ENCODE data around the gene SPATA16.
"Not testable (repeated sequence)": the region's sequence is repeated elsewhere in the genome, so short reads cannot be mapped to it uniquely, and the experiment has no call there.

The SPATA16 gene

GRCh38 chr3:173140986-173141385, at the start of gene SPATA16:
SPATA16 (minus strand) TSS chr3:173141235; CDS start chr3:173117731, 23,504 bp downstream.
- no peak within 1 kb of the TSS for H3K27ac ChIP-seq (ENCODE audit: low read depth, low read length)
- H3K9me3 ChIP-seq (ENCODE audit: control insufficient read depth in 1 of 2, low read length in 2 of 2): no peaks in the 10 kb centered on the region
- no peaks in the 10 kb centered on the region for H3K4me1 ChIP-seq (ENCODE audit: control insufficient read depth in 1 of 2, insufficient read depth in 2 of 2, low read length in 2 of 2)
- no peak within 1 kb of the TSS for H3K9ac ChIP-seq (ENCODE audit: low read depth in 1 of 2, low read length in 2 of 2)
- no peaks in the 10 kb centered on the region for H3K36me3 ChIP-seq (ENCODE audit: control insufficient read depth in 1 of 2, insufficient read depth in 2 of 2, low read length in 2 of 2)
- no peak within 1 kb of the TSS for H3K4me3 ChIP-seq (ENCODE audit: low read depth in 1 of 2, low read length in 2 of 2)
- no peaks in the 10 kb centered on the region for H3K27me3 ChIP-seq (ENCODE audit: control insufficient read depth in 1 of 2, insufficient read depth in 2 of 2, low read length in 2 of 2)

- not testable (repeated sequence) for H3K9ac ChIP-seq (ENCODE audit: low read depth in 1 of 2, low read length in 2 of 2); H3K4me3 ChIP-seq (ENCODE audit: low read depth in 1 of 2, low read length in 2 of 2); H3K36me3 ChIP-seq (ENCODE audit: control insufficient read depth in 1 of 2, insufficient read depth in 2 of 2, low read length in 2 of 2); H3K9me3 ChIP-seq (ENCODE audit: control insufficient read depth in 1 of 2, low read length in 2 of 2); H3K27ac ChIP-seq (ENCODE audit: low read depth, low read length); H3K27me3 ChIP-seq (ENCODE audit: control insufficient read depth in 1 of 2, insufficient read depth in 2 of 2, low read length in 2 of 2); H3K4me1 ChIP-seq (ENCODE audit: control insufficient read depth in 1 of 2, insufficient read depth in 2 of 2, low read length in 2 of 2)
Observed at GRCh38 chr3:173183022-173183421, 42.0 kb upstream of the SPATA16 start.

GRCh38 chr3:173173652-173174051, 32.6 kb upstream of the SPATA16 start:
- H3K27me3 ChIP-seq (ENCODE audit: control insufficient read depth in 1 of 2, insufficient read depth in 2 of 2, low read length in 2 of 2): no peaks in the 10 kb centered on the region
- no peaks in the 10 kb centered on the region for H3K36me3 ChIP-seq (ENCODE audit: control insufficient read depth in 1 of 2, insufficient read depth in 2 of 2, low read length in 2 of 2)
- H3K4me3 ChIP-seq (ENCODE audit: low read depth in 1 of 2, low read length in 2 of 2): no peak overlapping the region
- no peak overlapping the region for H3K27ac ChIP-seq (ENCODE audit: low read depth, low read length)
- H3K4me1 ChIP-seq (ENCODE audit: control insufficient read depth in 1 of 2, insufficient read depth in 2 of 2, low read length in 2 of 2): no peaks in the 10 kb centered on the region
- no peak overlapping the region for H3K9ac ChIP-seq (ENCODE audit: low read depth in 1 of 2, low read length in 2 of 2)
- H3K9me3 ChIP-seq (ENCODE audit: control insufficient read depth in 1 of 2, low read length in 2 of 2): no peaks in the 10 kb centered on the region

GRCh38 chr3:173159139-173159538, 18.1 kb upstream of the SPATA16 start:
- H3K9me3 ChIP-seq (ENCODE audit: control insufficient read depth in 1 of 2, low read length in 2 of 2); H3K4me1 ChIP-seq (ENCODE audit: control insufficient read depth in 1 of 2, insufficient read depth in 2 of 2, low read length in 2 of 2); H3K27ac ChIP-seq (ENCODE audit: low read depth, low read length); H3K4me3 ChIP-seq (ENCODE audit: low read depth in 1 of 2, low read length in 2 of 2); H3K36me3 ChIP-seq (ENCODE audit: control insufficient read depth in 1 of 2, insufficient read depth in 2 of 2, low read length in 2 of 2); H3K27me3 ChIP-seq (ENCODE audit: control insufficient read depth in 1 of 2, insufficient read depth in 2 of 2, low read length in 2 of 2); H3K9ac ChIP-seq (ENCODE audit: low read depth in 1 of 2, low read length in 2 of 2): not testable (repeated sequence)

- not testable (repeated sequence) for H3K36me3 ChIP-seq (ENCODE audit: control insufficient read depth in 1 of 2, insufficient read depth in 2 of 2, low read length in 2 of 2); H3K4me3 ChIP-seq (ENCODE audit: low read depth in 1 of 2, low read length in 2 of 2); H3K4me1 ChIP-seq (ENCODE audit: control insufficient read depth in 1 of 2, insufficient read depth in 2 of 2, low read length in 2 of 2); H3K27me3 ChIP-seq (ENCODE audit: control insufficient read depth in 1 of 2, insufficient read depth in 2 of 2, low read length in 2 of 2); H3K9ac ChIP-seq (ENCODE audit: low read depth in 1 of 2, low read length in 2 of 2); H3K27ac ChIP-seq (ENCODE audit: low read depth, low read length); H3K9me3 ChIP-seq (ENCODE audit: control insufficient read depth in 1 of 2, low read length in 2 of 2)
Observed at GRCh38 chr3:173156533-173156932, 15.5 kb upstream of the SPATA16 start.

- Histone ChIP-seq H3K9me3 (ENCODE audit: control insufficient read depth in 1 of 2, low read length in 2 of 2) (no peaks in the 10 kb centered on the region), H3K4me1 (ENCODE audit: control insufficient read depth in 1 of 2, insufficient read depth in 2 of 2, low read length in 2 of 2) (no peaks in the 10 kb centered on the region), H3K4me3 (ENCODE audit: low read depth in 1 of 2, low read length in 2 of 2) (no peak overlapping the region), H3K27me3 (ENCODE audit: control insufficient read depth in 1 of 2, insufficient read depth in 2 of 2, low read length in 2 of 2) (no peaks in the 10 kb centered on the region), H3K9ac (ENCODE audit: low read depth in 1 of 2, low read length in 2 of 2) (no peak overlapping the region), H3K27ac (ENCODE audit: low read depth, low read length) (no peak overlapping the region), H3K36me3 (ENCODE audit: control insufficient read depth in 1 of 2, insufficient read depth in 2 of 2, low read length in 2 of 2) (no peaks in the 10 kb centered on the region)
Observed at GRCh38 chr3:173153631-173154030, 12.6 kb upstream of the SPATA16 start.

- H3K9me3 ChIP-seq (ENCODE audit: control insufficient read depth in 1 of 2, low read length in 2 of 2): no peaks in the 10 kb centered on the region
- H3K4me3 ChIP-seq (ENCODE audit: low read depth in 1 of 2, low read length in 2 of 2): no peak overlapping the region
- H3K36me3 ChIP-seq (ENCODE audit: control insufficient read depth in 1 of 2, insufficient read depth in 2 of 2, low read length in 2 of 2): no peaks in the 10 kb centered on the region
- no peak overlapping the region for H3K27ac ChIP-seq (ENCODE audit: low read depth, low read length)
- H3K4me1 ChIP-seq (ENCODE audit: control insufficient read depth in 1 of 2, insufficient read depth in 2 of 2, low read length in 2 of 2): no peaks in the 10 kb centered on the region
- H3K9ac ChIP-seq (ENCODE audit: low read depth in 1 of 2, low read length in 2 of 2): no peak overlapping the region
- no peaks in the 10 kb centered on the region for H3K27me3 ChIP-seq (ENCODE audit: control insufficient read depth in 1 of 2, insufficient read depth in 2 of 2, low read length in 2 of 2)
Observed at GRCh38 chr3:173139420-173139819, 1.6 kb downstream of the SPATA16 start.

- no peaks in the 10 kb centered on the region for H3K9me3 ChIP-seq (ENCODE audit: control insufficient read depth in 1 of 2, low read length in 2 of 2)
- H3K27ac ChIP-seq (ENCODE audit: low read depth, low read length): no peak overlapping the region
- H3K4me3 ChIP-seq (ENCODE audit: low read depth in 1 of 2, low read length in 2 of 2): no peak overlapping the region
- H3K9ac ChIP-seq (ENCODE audit: low read depth in 1 of 2, low read length in 2 of 2): no peak overlapping the region
- H3K27me3 ChIP-seq (ENCODE audit: control insufficient read depth in 1 of 2, insufficient read depth in 2 of 2, low read length in 2 of 2): no peaks in the 10 kb centered on the region
- H3K36me3 ChIP-seq (ENCODE audit: control insufficient read depth in 1 of 2, insufficient read depth in 2 of 2, low read length in 2 of 2): no peaks in the 10 kb centered on the region
- H3K4me1 ChIP-seq (ENCODE audit: control insufficient read depth in 1 of 2, insufficient read depth in 2 of 2, low read length in 2 of 2): no peaks in the 10 kb centered on the region
Observed at GRCh38 chr3:173138026-173138425, 3.0 kb downstream of the SPATA16 start.

GRCh38 chr3:173135059-173135458, 6.0 kb downstream of the SPATA16 start:
- no peaks in the 10 kb centered on the region for H3K9me3 ChIP-seq (ENCODE audit: control insufficient read depth in 1 of 2, low read length in 2 of 2)

GRCh38 chr3:173128633-173129032, 12.4 kb downstream of the SPATA16 start:
- Histone ChIP-seq H3K4me3 (ENCODE audit: low read depth in 1 of 2, low read length in 2 of 2) (no peak overlapping the region), H3K27me3 (ENCODE audit: control insufficient read depth in 1 of 2, insufficient read depth in 2 of 2, low read length in 2 of 2) (no peaks in the 10 kb centered on the region), H3K27ac (ENCODE audit: low read depth, low read length) (no peak overlapping the region)

More at GRCh38 chr3:173135059-173135458, 6.0 kb downstream of the SPATA16 start:
- no peak overlapping the region for H3K9ac ChIP-seq (ENCODE audit: low read depth in 1 of 2, low read length in 2 of 2)
- H3K4me1 ChIP-seq (ENCODE audit: control insufficient read depth in 1 of 2, insufficient read depth in 2 of 2, low read length in 2 of 2): no peaks in the 10 kb centered on the region
- no peak overlapping the region for H3K27ac ChIP-seq (ENCODE audit: low read depth, low read length)
- no peak overlapping the region for H3K4me3 ChIP-seq (ENCODE audit: low read depth in 1 of 2, low read length in 2 of 2)
- H3K27me3 ChIP-seq (ENCODE audit: control insufficient read depth in 1 of 2, insufficient read depth in 2 of 2, low read length in 2 of 2): no peaks in the 10 kb centered on the region
- H3K36me3 ChIP-seq (ENCODE audit: control insufficient read depth in 1 of 2, insufficient read depth in 2 of 2, low read length in 2 of 2): no peaks in the 10 kb centered on the region

GRCh38 chr3:173111321-173111720, 29.7 kb downstream of the SPATA16 start:
- H3K9me3 ChIP-seq (ENCODE audit: control insufficient read depth in 1 of 2, low read length in 2 of 2): no peaks in the 10 kb centered on the region
- H3K27me3 ChIP-seq (ENCODE audit: control insufficient read depth in 1 of 2, insufficient read depth in 2 of 2, low read length in 2 of 2): no peaks in the 10 kb centered on the region
- H3K4me3 ChIP-seq (ENCODE audit: low read depth in 1 of 2, low read length in 2 of 2): no peak overlapping the region
- no peak overlapping the region for H3K9ac ChIP-seq (ENCODE audit: low read depth in 1 of 2, low read length in 2 of 2)
- no peaks in the 10 kb centered on the region for H3K4me1 ChIP-seq (ENCODE audit: control insufficient read depth in 1 of 2, insufficient read depth in 2 of 2, low read length in 2 of 2)
- no peak overlapping the region for H3K27ac ChIP-seq (ENCODE audit: low read depth, low read length)
- H3K36me3 ChIP-seq (ENCODE audit: control insufficient read depth in 1 of 2, insufficient read depth in 2 of 2, low read length in 2 of 2): no peaks in the 10 kb centered on the region

More at GRCh38 chr3:173128633-173129032, 12.4 kb downstream of the SPATA16 start:
- H3K9ac ChIP-seq (ENCODE audit: low read depth in 1 of 2, low read length in 2 of 2): no peak overlapping the region
- no peaks in the 10 kb centered on the region for H3K4me1 ChIP-seq (ENCODE audit: control insufficient read depth in 1 of 2, insufficient read depth in 2 of 2, low read length in 2 of 2)
- no peaks in the 10 kb centered on the region for H3K36me3 ChIP-seq (ENCODE audit: control insufficient read depth in 1 of 2, insufficient read depth in 2 of 2, low read length in 2 of 2)
- no peaks in the 10 kb centered on the region for H3K9me3 ChIP-seq (ENCODE audit: control insufficient read depth in 1 of 2, low read length in 2 of 2)

Data from duodenal mucosa (tissue), 2 donors.